Gastroesophageal sphincter (tissue), 3 donors: ENCODE measurements around the gene PHOX2A.

Source experiments
- CTCF ChIP-seq, 4 experiments: fragments of 200-600 bp in 2 of 4; fragments of 450-650 bp in 2 of 4; sonication (generic) in 1 of 4; IDR thresholded peaks; one replicate each; pipeline ENCODE4 v1.5.1; 2017 to 2019; ENCODE audit warnings: antibody characterized with exemption in 4 of 4, mild to moderate bottlenecking in 2 of 4, moderate library complexity in 2 of 4
- EP300 ChIP-seq: sonication (generic); formaldehyde crosslinking; IDR thresholded peaks from one replicate; pipeline ENCODE4 v1.6.1; 2017; ENCODE audit warnings: antibody characterized with exemption, mild to moderate bottlenecking
- POLR2A ChIP-seq, 2 donors: fragments of 450-650 bp; IDR thresholded peaks; one replicate each; pipeline ENCODE4 v1.6.1; 2017; ENCODE audit warnings: antibody characterized with exemption in 2 of 2, mild to moderate bottlenecking in 2 of 2, moderate library complexity in 1 of 2
- POLR2AphosphoS5 ChIP-seq: sonication (generic); formaldehyde crosslinking; IDR thresholded peaks from one replicate; pipeline ENCODE4 v1.6.1; 2017; ENCODE audit warnings: antibody characterized with exemption

GRCh38 chr11:72228844-72229231 lies 15.1 kb downstream of the PHOX2A start:
- no peak for TF ChIP-seq POLR2AphosphoS5
- TF ChIP-seq POLR2A (IDR thresholded peaks at IDR 0.05), result no peak
- no peak for TF ChIP-seq CTCF (IDR thresholded peaks at IDR 0.05)
- no peak for TF ChIP-seq EP300
